Measurements from ENCODE around the gene SAMM50.

SAMM50 gene

DNA sequence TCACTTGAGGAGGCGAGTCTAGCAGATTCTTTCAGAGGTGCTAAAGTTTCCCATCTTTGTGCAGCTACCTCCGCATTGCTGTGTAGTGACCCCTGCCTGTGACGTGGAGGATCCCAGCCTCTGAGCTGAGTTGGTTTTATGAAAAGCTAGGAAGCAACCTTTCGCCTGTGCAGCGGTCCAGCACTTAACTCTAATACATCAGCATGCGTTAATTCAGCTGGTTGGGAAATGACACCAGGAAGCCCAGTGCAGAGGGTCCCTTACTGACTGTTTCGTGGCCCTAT lies 8.9 kb upstream of the SAMM50 start:
- no peak for DNase-seq

GRCh38 chr22:43948836-43949406 lies 6.3 kb upstream of the SAMM50 start:
- DNase-seq, result no peak

DNA sequence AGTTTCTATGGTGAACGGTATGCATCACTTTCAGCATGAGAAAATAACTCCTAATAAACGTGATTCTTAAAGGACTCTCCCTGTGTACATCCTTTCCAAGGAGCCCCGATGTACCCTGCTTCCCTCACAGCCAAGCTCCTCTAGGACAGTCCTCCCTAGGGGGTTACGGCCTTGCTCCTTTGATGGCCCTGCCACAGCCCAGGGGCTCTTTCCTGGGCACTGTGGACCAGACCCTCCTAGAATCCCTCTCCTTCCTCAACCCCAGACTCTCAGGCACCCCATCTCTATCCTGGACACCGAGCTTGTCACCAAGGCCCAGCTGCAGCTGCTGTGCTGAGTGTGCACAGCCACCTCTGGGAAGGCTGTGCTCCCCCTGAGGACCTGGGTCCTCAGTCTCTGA lies 3.9 kb upstream of the SAMM50 start:
- no peak for DNase-seq

DNA sequence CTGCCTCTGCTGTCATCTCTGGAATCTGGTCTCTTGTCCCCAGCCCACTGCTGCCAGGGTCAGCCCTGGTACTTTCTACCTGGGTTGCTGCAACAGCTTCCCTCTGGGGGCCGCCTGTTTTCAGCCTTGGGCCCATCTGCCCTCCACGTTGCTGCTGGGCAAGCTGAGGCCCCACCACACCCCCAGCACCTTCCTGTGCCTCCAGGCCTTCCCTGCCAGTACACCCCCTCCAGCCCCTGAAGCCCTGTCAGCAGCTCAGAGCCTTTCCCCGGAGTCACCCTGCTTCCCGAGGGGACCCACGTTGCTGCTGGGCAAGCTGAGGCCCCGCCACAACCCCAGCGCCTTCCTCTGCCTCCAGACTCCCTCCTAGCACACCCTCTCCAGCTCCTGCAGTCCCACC lies 3.3 kb upstream of the SAMM50 start:
- DNase-seq, result no peak

DNA sequence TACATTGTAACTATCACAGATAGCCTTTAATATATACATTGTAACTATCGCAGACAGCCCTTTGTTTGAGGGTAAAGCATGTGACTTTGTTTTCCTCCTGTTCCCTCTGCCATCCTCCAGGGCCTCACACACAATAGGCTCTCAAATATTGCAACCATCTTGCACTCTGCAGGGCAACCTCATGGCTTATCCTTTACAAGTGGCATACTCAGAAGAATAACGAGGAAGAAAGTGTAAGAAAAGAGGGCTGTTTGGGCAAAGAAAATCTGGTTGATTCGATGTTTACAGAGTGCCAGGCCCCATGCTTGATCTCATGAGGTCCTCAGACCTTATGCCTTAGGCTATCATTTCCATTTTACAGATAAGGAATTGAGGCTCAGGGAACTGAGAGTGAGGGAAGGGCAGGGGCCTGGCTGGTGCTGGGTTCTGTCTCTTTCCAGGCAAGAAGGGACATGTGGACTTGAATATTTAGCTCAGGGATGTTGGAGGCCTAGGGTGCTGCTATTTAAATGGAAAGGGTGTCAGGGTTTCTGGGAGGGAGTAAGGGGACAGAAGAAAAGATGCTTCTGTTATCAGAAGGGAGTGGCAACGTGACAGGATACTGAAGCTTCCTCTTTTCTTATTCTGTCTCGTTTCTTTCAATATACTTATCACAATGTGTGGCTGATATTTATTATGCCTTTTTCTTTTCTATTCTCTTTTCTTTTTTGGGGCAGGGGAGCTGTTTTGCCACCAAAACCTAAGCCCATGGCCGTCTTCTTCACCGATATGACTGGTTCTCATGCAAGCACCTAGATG lies 1.1 kb upstream of the SAMM50 start:
- no peak for DNase-seq

GRCh38 chr22:43955883-43956782 lies 891 bp downstream of the SAMM50 start:
- DNase-seq, result no peak

- no peak for DNase-seq
Observed at GRCh38 chr22:43956805-43957463, 1.7 kb downstream of the SAMM50 start.

GRCh38 chr22:43957871-43958270 lies 2.6 kb downstream of the SAMM50 start:
- no peak for DNase-seq

- no peak for DNase-seq
Observed at GRCh38 chr22:43964314-43964857, 9.1 kb downstream of the SAMM50 start.

- DNase-seq, result no peak
Observed at GRCh38 chr22:43967069-43967468, 11.8 kb downstream of the SAMM50 start.

DNA sequence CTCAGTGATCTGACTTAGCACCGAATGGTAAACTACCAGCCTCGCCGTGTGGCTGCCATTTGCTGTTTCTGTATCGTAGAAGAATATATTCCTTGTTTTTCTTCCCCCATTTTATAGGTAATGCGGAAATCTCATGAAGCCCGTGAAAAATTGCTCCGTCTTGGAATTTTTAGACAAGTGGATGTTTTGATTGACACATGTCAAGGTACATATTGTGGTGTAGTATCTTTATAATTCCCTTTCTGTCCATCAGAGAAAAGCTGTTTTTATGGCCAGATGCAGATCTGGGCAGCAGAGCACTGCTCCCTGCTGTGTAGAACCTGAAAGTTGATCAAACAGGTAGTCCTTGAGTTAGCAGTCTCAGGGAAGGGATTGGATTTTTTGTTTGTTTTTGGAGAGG lies 13.4 kb downstream of the SAMM50 start:
- no peak for DNase-seq

- DNase-seq, result no peak
Observed at GRCh38 chr22:43969021-43969878, 14.0 kb downstream of the SAMM50 start.

DNA sequence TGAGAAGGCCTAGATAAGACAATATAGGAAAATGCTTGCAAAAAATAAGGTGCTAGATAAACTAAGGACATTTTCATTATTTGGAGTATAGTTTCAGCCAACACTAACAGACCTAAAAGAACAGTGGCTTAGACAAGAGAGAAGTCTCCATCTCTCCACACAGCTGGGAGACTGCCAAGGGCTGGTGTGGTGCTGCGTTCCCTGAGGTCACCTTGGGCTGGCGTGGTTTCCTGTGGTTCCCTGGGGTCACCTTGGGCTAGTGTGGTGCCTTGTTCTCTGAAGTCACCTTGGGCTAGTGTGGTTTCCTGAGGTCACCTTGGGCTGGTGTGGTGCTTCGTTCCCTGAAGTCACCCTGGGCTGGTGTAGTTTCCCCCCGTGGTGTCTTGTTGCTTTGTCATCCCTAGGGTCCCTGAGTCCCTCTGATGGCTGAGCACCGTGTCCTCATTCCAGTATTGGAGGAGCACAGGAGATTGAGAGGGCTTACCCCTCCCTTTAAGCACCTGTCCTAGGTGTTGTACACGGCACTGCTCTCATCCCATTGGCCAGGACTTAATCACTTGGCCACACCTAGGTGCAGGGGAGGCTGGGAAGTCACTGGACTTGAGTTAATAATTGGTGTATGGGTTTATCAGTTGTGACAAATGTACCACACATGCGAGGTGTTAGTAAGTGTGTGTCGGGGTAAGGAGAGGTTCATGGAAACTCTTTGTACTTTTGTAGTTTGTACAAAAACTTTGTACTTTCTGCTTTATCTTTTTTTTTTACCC lies 14.9 kb downstream of the SAMM50 start:
- DNase-seq, result no peak

DNA sequence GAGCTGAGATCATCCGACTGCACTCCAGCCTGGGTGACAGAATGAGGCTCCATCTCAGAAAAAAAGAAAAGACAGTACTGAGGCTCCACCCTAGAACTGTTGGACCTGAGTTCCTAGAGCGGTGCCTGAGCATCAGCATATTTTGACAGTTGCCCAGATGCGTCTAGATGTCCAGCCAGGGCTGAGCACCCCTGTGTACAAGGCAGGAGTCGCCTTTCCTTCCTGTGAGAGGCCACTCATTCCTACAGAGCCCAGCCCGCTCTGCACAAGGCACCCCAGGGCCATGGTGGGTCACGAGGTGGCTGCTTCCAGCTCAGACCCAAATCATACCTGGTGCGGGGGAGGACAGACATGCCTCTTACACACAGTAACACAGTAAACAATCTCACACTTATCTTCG lies 15.9 kb downstream of the SAMM50 start:
- no peak for DNase-seq

- DNase-seq, result no peak
Observed at GRCh38 chr22:43972931-43973462, 17.8 kb downstream of the SAMM50 start.

DNA sequence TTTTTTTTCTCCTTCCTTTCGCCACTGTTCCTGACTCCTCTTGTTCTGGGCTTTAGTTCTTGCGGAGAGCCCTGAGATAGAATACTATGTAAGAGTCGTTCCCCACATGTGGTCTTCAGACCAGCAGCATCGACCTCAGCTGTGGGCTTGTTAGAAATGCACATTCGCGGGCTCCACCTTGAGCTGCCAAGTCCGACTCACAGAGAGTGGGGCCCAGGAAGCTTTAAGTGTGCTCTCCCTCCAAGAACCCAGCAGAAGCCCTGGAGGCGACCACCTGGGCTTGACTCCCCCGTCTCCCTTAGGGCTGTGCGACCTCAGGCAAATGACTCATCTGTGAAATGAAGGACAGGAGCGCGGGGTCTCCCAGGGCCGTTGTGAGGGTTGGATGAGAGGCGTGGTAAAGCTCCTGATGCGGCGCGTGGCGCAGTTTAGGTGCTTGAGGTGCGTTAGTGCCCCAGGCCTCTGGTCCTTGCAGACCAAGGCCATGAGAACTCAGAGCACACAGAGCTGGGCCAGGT lies 18.8 kb downstream of the SAMM50 start:
- DNase-seq, result no peak

DNA sequence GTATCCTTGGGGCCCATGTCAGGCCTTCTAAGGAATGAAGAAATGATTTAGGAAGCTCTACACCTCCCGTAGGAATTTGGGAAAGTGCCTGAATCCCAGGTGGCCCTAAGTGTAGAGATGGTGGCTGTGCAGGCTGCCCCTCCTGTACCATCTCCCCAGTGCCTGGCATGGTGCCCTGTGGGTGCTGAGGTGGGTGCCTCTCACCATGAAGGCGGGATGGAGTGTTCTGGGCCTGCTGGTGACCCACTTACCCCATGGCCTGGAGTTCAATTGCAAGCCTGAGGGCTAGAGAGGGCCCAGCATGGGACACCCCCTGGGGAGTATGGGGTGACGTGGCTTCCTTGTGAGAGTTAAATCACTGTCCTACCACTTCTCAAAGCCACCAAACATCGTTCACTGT lies 19.8 kb downstream of the SAMM50 start:
- no peak for DNase-seq

GRCh38 chr22:43976861-43977795 lies 21.9 kb downstream of the SAMM50 start:
- no peak for DNase-seq

DNA sequence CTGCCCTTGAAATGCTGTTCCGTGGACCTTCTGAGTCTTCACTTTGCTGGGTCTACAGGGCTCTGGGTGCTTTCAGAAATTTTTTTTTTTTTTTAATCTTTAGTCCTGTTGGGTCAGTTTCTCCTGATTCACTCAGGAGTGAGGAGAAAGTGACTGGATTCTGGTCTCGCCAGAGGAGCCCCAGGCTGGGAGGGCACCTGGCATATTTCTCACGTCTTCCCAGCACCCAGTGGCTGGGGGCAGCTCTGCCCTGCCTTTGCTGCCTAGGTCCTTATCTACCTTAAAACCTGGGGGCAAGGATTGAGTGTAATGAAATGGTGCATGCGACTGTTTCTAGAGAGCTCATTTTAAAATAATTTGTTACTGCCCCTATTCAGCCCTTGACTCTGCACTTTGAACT lies 23.3 kb downstream of the SAMM50 start:
- no peak for DNase-seq

DNA sequence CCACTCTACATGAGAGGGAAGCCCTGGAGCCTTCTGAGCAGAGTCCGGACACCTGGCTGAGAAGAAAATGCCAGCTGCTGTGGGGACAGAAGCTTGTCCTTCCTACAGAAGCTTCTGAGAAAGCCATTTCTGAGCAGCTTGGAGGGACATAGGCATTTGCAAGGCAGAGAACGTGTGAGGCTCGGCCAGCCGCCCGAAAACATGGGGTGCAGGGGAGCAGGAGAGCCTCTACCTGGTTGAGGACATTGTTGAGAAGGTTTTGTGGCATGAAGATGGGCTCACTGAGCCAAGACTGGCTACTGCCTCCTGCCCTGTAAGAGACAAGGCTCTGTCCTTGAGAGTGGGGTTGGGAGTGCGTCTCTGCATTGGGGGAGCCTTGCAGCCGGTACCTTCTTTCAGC lies 25.3 kb downstream of the SAMM50 start:
- no peak for DNase-seq

All from T-helper 9 cell (primary cell).